KMS-11 (cell line): Measurements from ENCODE around the gene LRRC52.
"Not testable (repeated sequence)": the region's sequence is repeated elsewhere in the genome, so short reads cannot be mapped to it uniquely, and the experiment has no call there.

Source experiments
- H2AFZ ChIP-seq: fragments of 200-600 bp; sonication (generic); 2 replicates; pipeline ENCODE4 v1.6.1; 2016; ENCODE audit warnings: antibody characterized with exemption, mixed run types, low read depth
- H3K27ac ChIP-seq: fragments of 200-600 bp; sonication (generic); 2 replicates; pipeline ENCODE4 v1.6.1; 2016; ENCODE audit warnings: mild to moderate bottlenecking, mixed run types
- H3K27me3 ChIP-seq: fragments of 200-600 bp; sonication (generic); 2 replicates; pipeline ENCODE4 v1.6.1; 2017; ENCODE audit warnings: mild to moderate bottlenecking, low read depth, mixed run types, moderate library complexity; ENCODE audit not compliant: insufficient read depth
- H3K36me3 ChIP-seq: fragments of 200-600 bp; sonication (generic); 2 replicates; pipeline ENCODE4 v1.6.1; 2017; ENCODE audit warnings: mild to moderate bottlenecking, mixed run types; ENCODE audit not compliant: insufficient read depth
- H3K4me1 ChIP-seq: fragments of 200-600 bp; sonication (generic); 2 replicates; pipeline ENCODE4 v1.6.1; 2016; ENCODE audit warnings: mild to moderate bottlenecking, low read depth, mixed run types; ENCODE audit not compliant: poor library complexity, severe bottlenecking
- H3K4me2 ChIP-seq: fragments of 200-600 bp; sonication (generic); 2 replicates; pipeline ENCODE4 v1.7.0; 2016; ENCODE audit warnings: mild to moderate bottlenecking, mixed run types
- H3K4me3 ChIP-seq: fragments of 200-600 bp; sonication (generic); IDR thresholded peaks from 2 replicates; pipeline ENCODE4 v1.6.1; 2017; ENCODE audit warnings: low read depth, low read length, mixed read lengths; ENCODE audit not compliant: insufficient read depth
- H3K79me2 ChIP-seq: fragments of 200-600 bp; sonication (generic); 2 replicates; pipeline ENCODE4 v1.6.1; 2016; ENCODE audit warnings: low read depth, mixed run types; ENCODE audit not compliant: insufficient read depth
- H3K9ac ChIP-seq: fragments of 200-600 bp; sonication (generic); 2 replicates; pipeline ENCODE4 v1.6.1; 2016; ENCODE audit warnings: mild to moderate bottlenecking, mixed run types
- H4K20me1 ChIP-seq: fragments of 200-600 bp; sonication (generic); 2 replicates; pipeline ENCODE4 v1.6.1; 2016; ENCODE audit warnings: mild to moderate bottlenecking, mixed run types; ENCODE audit not compliant: insufficient read depth
- CTCF ChIP-seq: fragments of 200-600 bp; sonication (generic); conservative IDR thresholded peaks from 2 replicates; pipeline ENCODE4 v1.6.1; 2017; ENCODE audit warnings: low read depth, mild to moderate bottlenecking, antibody characterized with exemption, low read length, moderate library complexity, mixed read lengths

Gene LRRC52

GRCh38 chr1:165605246-165605645, 61.4 kb downstream of the LRRC52 start:
- Histone ChIP-seq H3K4me3 (no peak overlapping the region), H2AFZ (no peak overlapping the region), H4K20me1 (no peaks in the 10 kb centered on the region), H3K79me2 (no peaks in the 10 kb centered on the region), H3K4me2 (no peak overlapping the region), H3K9ac (no peak overlapping the region), H3K27me3 (no peaks in the 10 kb centered on the region), H3K27ac (no peak overlapping the region), H3K36me3 (no peaks in the 10 kb centered on the region), H3K4me1 (peaks cover 4% of the 10 kb centered on the region)
- no peak for TF ChIP-seq CTCF

- H3K79me2 ChIP-seq, H2AFZ ChIP-seq, H3K4me2 ChIP-seq, H3K9ac ChIP-seq, H4K20me1 ChIP-seq, H3K4me1 ChIP-seq, H3K27ac ChIP-seq, H3K27me3 ChIP-seq, H3K4me3 ChIP-seq, H3K36me3 ChIP-seq: not testable (repeated sequence)
Observed at GRCh38 chr1:165606676-165607075, 62.9 kb downstream of the LRRC52 start.

GRCh38 chr1:165610866-165611265, 67.1 kb downstream of the LRRC52 start:
- no peak overlapping the region for H3K4me3 ChIP-seq
- H4K20me1 ChIP-seq = no peaks in the 10 kb centered on the region
- H2AFZ ChIP-seq = no peak overlapping the region
- no peaks in the 10 kb centered on the region for H3K36me3 ChIP-seq
- H3K27ac ChIP-seq = no peak overlapping the region
- H3K4me2 ChIP-seq = no peak overlapping the region
- H3K9ac ChIP-seq = no peak overlapping the region
- no peaks in the 10 kb centered on the region for H3K27me3 ChIP-seq
- H3K79me2 ChIP-seq = no peaks in the 10 kb centered on the region
- TF ChIP-seq CTCF = no peak
- no peaks in the 10 kb centered on the region for H3K4me1 ChIP-seq

- Histone ChIP-seq H3K79me2 (no peaks in the 10 kb centered on the region), H3K9ac (no peak overlapping the region), H3K27me3 (no peaks in the 10 kb centered on the region), H2AFZ (no peak overlapping the region), H3K4me3 (no peak overlapping the region), H3K36me3 (no peaks in the 10 kb centered on the region), H4K20me1 (no peaks in the 10 kb centered on the region), H3K4me1 (no peaks in the 10 kb centered on the region), H3K27ac (no peak overlapping the region), H3K4me2 (no peak overlapping the region)
- no peak for TF ChIP-seq CTCF
Observed at GRCh38 chr1:165612062-165612461, 68.3 kb downstream of the LRRC52 start.
